Keratinocyte (primary cell): Measurements from ENCODE around the gene OTUD5. TPM values are rescaled to one million over a fixed set of nuclear protein-coding genes. Genes with fewer than 3 reads are reported as not detected.
A peak's percentile ranks its signal among the peaks of the same experiment; 100 is the strongest.

ENCODE experiments used
- DNase-seq: peaks from one replicate; pipeline ENCODE4 v3.0.0-alpha.2; 2011; ENCODE audit warnings: low read depth, missing footprints, low spot score
- FAIRE-seq: peaks from 2 replicates; lab custom pipeline; 2011; peaks lifted over from hg19 to GRCh38; lab: Jason Lieb, UNC
- H2AFZ ChIP-seq: 2 replicates; pipeline ENCODE4 v1.6.0; 2012; ENCODE audit warnings: low read length, control low read depth, inconsistent platforms; ENCODE audit not compliant: control insufficient read depth
- H3K27ac ChIP-seq: 2 replicates; pipeline ENCODE4 v1.5.1; 2011; ENCODE audit warnings: low read length; ENCODE audit not compliant: control insufficient read depth, insufficient read depth
- H3K27me3 ChIP-seq: 3 replicates; pipeline ENCODE4 v1.6.0; 2011; ENCODE audit warnings: low read length; ENCODE audit not compliant: control insufficient read depth, insufficient read depth; ENCODE audit errors: extremely low read depth
- H3K36me3 ChIP-seq, 2 experiments: 2 replicates in 1 of 2; 3 replicates in 1 of 2; pipeline ENCODE4 v1.5.1; 2011; ENCODE audit warnings: low read length in 2 of 2, mild to moderate bottlenecking in 1 of 2; ENCODE audit not compliant: control insufficient read depth in 2 of 2, insufficient read depth in 2 of 2; ENCODE audit errors: extremely low read depth in 1 of 2
- H3K4me1 ChIP-seq: 3 replicates; pipeline ENCODE4 v1.5.1; 2011; ENCODE audit warnings: low read length; ENCODE audit not compliant: control insufficient read depth, insufficient read depth; ENCODE audit errors: extremely low read depth
- H3K4me2 ChIP-seq: 3 replicates; pipeline ENCODE4 v1.6.0; 2011; ENCODE audit warnings: low read depth, low read length; ENCODE audit not compliant: control insufficient read depth, insufficient read depth; ENCODE audit errors: extremely low read depth
- H3K4me3 ChIP-seq, 3 experiments: fragments of 200-600 bp in 1 of 3; sonication (generic) in 1 of 3; 2 replicates in 2 of 3; 3 replicates in 1 of 3; pipeline ENCODE4 v1.5.1; 2011 to 2016; ENCODE audit warnings: low read length in 3 of 3, mild to moderate bottlenecking in 3 of 3, control low read depth in 2 of 3, inconsistent platforms in 1 of 3, low read depth in 1 of 3, mixed read lengths in 1 of 3, mixed run types in 1 of 3, moderate library complexity in 1 of 3; ENCODE audit not compliant: control insufficient read depth in 2 of 3, insufficient read depth in 2 of 3; ENCODE audit errors: extremely low read depth in 1 of 3
- H3K79me2 ChIP-seq: 2 replicates; pipeline ENCODE4 v1.6.0; 2012; ENCODE audit warnings: low read length; ENCODE audit not compliant: control insufficient read depth, insufficient read depth
- H3K9ac ChIP-seq: 3 replicates; pipeline ENCODE4 v1.6.0; 2011; ENCODE audit warnings: low read length; ENCODE audit not compliant: control insufficient read depth, insufficient read depth; ENCODE audit errors: extremely low read depth
- H3K9me1 ChIP-seq: 3 replicates; pipeline ENCODE4 v1.6.0; 2011; ENCODE audit warnings: low read length; ENCODE audit not compliant: control insufficient read depth, insufficient read depth; ENCODE audit errors: extremely low read depth
- H3K9me3 ChIP-seq: 2 replicates; pipeline ENCODE4 v1.5.1; 2012; ENCODE audit warnings: low read depth, low read length; ENCODE audit not compliant: control insufficient read depth
- H4K20me1 ChIP-seq: 3 replicates; pipeline ENCODE4 v1.6.0; 2011; ENCODE audit warnings: low read length; ENCODE audit not compliant: control insufficient read depth, insufficient read depth; ENCODE audit errors: extremely low read depth
- EZH2 ChIP-seq: IDR thresholded peaks from one replicate; pipeline ENCODE4 v1.6.1; 2012; ENCODE audit warnings: inconsistent platforms, mild to moderate bottlenecking, low read length, moderate library complexity
- dilution Hi-C: fragments of 300-500 bp; cut with MboI; formaldehyde crosslinking; loops from one replicate; pipeline ENCODE4 v1.7.0; 2020; ENCODE audit warnings: low sequenced_read_pairs; ENCODE audit not compliant: extremely low pct_ligation_motif_present
- polyA plus RNA-seq, 5 experiments: library from polyadenylated mRNA; depleted of rRNA in 3 of 5; stranded (reverse) in 3 of 5; stranded (forward) in 1 of 5; unstranded in 1 of 5; fragments of >200 nt; gene quantifications; 1 replicate in 1 of 5; 2 replicates in 3 of 5; 3 replicates in 1 of 5; pipeline versions ENCODE4 v1.2.1 to v1.2.3, GENCODE V29; 2011 to 2012; ENCODE audit warnings: missing spikeins in 2 of 5, low read depth in 1 of 5, low replicate concordance in 1 of 5
- TF ChIP-seq, protein P1 (sequence below), 3 experiments: IDR thresholded peaks in 1 of 3; conservative IDR thresholded peaks in 1 of 3; optimal IDR thresholded peaks in 1 of 3; 2 replicates in 2 of 3; 3 replicates in 1 of 3; pipeline versions ENCODE3 to v1.5.1; 2011; ENCODE audit warnings: low read length in 3 of 3, mild to moderate bottlenecking in 3 of 3, moderate library complexity in 2 of 3, control low read depth in 1 of 3, inconsistent platforms in 1 of 3; ENCODE audit not compliant: insufficient read depth in 2 of 3; ENCODE audit errors: extremely low read depth in 1 of 3

The OTUD5 gene
- polyA plus RNA-seq, 1 donor (not counting 4 experiments of a cell fraction or from before 2014, with no cell fraction given): 40.3 TPM

DNA sequence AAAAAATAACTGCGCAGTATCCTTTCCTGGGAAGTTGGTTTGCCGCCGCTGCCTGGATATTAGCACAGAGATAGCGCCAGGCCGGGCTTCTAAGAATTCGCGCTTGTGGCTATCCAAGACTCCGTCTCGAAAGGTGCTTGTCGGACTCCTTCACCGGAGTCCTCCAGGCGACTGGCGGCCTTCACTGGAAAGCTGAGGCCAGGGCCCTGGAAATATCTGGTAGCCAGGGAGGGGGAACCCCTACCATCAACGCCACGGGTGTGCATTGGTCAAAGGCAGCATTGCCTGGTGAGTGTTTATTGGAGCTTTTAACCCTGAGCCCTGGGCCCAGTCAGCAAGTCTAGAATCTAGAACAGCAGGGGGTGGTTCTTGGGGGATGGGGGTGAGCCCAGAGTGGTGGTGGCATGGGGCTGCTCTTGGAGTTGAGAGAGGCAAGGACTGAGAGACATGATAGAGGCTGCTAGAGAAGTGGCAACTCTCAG is 38.0 kb downstream of the OTUD5 start:
- no peaks in the 10 kb centered on the region for H3K27me3 ChIP-seq
- peak overlapping the region in 2 of 3 experiments; percentile 14 to 59 for H3K4me3 ChIP-seq
- peak overlapping the region; percentile 73 for H3K4me2 ChIP-seq
- TF ChIP-seq, protein P1, sequence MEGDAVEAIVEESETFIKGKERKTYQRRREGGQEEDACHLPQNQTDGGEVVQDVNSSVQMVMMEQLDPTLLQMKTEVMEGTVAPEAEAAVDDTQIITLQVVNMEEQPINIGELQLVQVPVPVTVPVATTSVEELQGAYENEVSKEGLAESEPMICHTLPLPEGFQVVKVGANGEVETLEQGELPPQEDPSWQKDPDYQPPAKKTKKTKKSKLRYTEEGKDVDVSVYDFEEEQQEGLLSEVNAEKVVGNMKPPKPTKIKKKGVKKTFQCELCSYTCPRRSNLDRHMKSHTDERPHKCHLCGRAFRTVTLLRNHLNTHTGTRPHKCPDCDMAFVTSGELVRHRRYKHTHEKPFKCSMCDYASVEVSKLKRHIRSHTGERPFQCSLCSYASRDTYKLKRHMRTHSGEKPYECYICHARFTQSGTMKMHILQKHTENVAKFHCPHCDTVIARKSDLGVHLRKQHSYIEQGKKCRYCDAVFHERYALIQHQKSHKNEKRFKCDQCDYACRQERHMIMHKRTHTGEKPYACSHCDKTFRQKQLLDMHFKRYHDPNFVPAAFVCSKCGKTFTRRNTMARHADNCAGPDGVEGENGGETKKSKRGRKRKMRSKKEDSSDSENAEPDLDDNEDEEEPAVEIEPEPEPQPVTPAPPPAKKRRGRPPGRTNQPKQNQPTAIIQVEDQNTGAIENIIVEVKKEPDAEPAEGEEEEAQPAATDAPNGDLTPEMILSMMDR (optimal IDR thresholded peaks at IDR 0.05 in 1 of 3, IDR thresholded peaks at IDR 0.05 in 1 of 3, conservative IDR thresholded peaks at IDR 0.05 in 1 of 3; ENCODE audit: extremely low read depth in 1 of 3, insufficient read depth in 2 of 3, low read length in 3 of 3): no peak
- TF ChIP-seq EZH2: no peak
- H3K9me3 ChIP-seq: peaks cover 2% of the 10 kb centered on the region
- peak overlapping the region; percentile 31 for H3K27ac ChIP-seq
- H3K4me1 ChIP-seq: peaks cover 14% of the 10 kb centered on the region
- peaks cover 4 to 6% of the 10 kb centered on the region in 2 experiments for H3K36me3 ChIP-seq
- H3K79me2 ChIP-seq: peaks cover 17% of the 10 kb centered on the region
- H3K9ac ChIP-seq: peak overlapping the region; percentile 28
- dilution Hi-C loops: no loop called here
- no peaks in the 10 kb centered on the region for H3K9me1 ChIP-seq
- H4K20me1 ChIP-seq: no peaks in the 10 kb centered on the region
- FAIRE-seq (no peak), DNase-seq (no peak)
- H2AFZ ChIP-seq: no peak overlapping the region

DNA sequence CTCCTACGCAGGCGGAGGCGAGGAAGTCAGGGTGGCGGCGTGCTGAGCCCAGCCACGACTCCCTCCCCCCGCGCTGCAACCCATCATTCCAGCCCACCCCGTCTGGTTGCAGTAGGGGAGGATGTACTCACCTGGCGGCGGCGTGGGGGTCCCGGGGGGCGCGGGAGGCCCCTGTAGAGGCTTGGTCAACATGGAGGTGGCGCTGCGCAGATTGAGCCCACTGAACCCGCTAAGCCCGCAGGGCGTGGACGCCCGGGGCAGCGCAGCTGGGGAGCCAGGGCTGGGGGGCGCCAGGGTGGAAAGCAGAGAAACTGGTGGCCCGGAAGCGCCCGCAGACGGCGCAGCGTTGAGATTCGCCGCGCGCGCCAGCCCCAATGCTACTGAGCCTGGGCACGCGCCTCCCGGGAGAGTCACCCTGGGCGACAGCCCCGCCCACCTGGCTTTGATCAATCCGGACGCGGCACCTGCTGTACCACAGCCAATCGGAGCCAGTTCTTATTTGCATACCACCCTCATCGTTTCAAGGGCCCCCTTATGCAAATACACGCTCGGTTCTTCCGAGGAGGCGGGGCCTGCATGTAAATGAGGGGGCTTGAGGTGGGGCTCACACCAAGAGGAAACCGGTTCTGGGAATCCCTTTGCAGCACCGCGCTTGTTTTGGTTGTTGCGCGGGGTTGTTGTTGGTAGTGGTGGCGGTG is 38.6 kb downstream of the OTUD5 start, which contains the start of gene PIM2:
PIM2 (minus strand) TSS at position 382 of the 698 bp plus-strand sequence; CDS start at position 192, 190 bp downstream.
- Histone ChIP-seq H3K9me3 (no peaks in the 10 kb centered on the region), H2AFZ (no peak within 1 kb of the TSS), H4K20me1 (no peaks in the 10 kb centered on the region), H3K9ac (peak within 1 kb of the TSS; percentile 80), H3K9me1 (no peaks in the 10 kb centered on the region), H3K4me1 (peaks cover 14% of the 10 kb centered on the region), H3K4me2 (peak within 1 kb of the TSS; percentile 87), H3K27me3 (no peaks in the 10 kb centered on the region), H3K27ac (peak within 1 kb of the TSS; percentile 47), H3K4me3 (peak within 1 kb of the TSS; percentile 59 to 68 (median 62)), H3K36me3 (peaks cover 4 to 6% of the 10 kb centered on the region in 2 experiments), H3K79me2 (peaks cover 17% of the 10 kb centered on the region)
- DNase-seq (no peak), FAIRE-seq (no peak)
- dilution Hi-C loops: no loop called here
- TF ChIP-seq, protein P1 (optimal IDR thresholded peaks at IDR 0.05 in 1 of 3, IDR thresholded peaks at IDR 0.05 in 1 of 3, conservative IDR thresholded peaks at IDR 0.05 in 1 of 3; ENCODE audit: extremely low read depth in 1 of 3, insufficient read depth in 2 of 3, low read length in 3 of 3): no peak
- TF ChIP-seq EZH2: no peak
